ENCODE measurements around the gene ATF3.
"Not testable (repeated sequence)": the region's sequence is repeated elsewhere in the genome, so short reads cannot be mapped to it uniquely, and the experiment has no call there.

Gene ATF3

DNA sequence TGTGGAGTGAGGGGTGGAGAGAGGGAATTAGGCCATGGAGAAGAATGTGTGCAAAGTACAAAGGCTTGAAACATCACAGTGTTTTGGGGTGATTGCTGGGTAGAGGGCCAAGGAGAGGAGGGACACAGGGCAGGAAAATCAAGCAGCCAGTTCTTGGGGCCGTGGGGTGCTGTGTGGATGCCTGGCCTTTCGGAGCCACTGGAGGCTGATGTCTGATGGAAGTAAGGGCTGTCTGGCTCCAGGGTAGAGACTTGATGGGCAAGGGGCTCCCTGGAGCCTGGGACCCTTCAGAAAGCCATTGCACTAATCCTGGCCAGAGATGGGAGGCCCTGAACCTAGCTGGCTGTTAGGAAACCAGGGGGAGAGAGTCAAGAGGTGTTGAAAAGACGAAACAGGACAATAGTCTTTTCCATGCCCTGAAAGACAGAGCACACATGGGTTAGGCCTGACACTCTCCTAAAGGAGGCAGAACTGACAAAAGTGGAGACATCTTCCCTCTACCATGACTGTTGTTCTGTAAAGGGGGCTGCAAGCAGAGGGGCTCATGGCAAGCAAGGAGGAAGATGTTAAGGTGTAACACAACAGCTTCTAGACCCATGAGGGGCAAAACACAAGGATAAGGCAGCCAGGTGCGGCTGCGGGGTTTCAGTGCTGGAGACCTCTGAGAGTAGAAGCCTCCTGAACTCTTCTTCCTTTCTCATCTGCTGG lies 21.0 kb downstream of the ATF3 start:
- no peak for DNase-seq

DNA sequence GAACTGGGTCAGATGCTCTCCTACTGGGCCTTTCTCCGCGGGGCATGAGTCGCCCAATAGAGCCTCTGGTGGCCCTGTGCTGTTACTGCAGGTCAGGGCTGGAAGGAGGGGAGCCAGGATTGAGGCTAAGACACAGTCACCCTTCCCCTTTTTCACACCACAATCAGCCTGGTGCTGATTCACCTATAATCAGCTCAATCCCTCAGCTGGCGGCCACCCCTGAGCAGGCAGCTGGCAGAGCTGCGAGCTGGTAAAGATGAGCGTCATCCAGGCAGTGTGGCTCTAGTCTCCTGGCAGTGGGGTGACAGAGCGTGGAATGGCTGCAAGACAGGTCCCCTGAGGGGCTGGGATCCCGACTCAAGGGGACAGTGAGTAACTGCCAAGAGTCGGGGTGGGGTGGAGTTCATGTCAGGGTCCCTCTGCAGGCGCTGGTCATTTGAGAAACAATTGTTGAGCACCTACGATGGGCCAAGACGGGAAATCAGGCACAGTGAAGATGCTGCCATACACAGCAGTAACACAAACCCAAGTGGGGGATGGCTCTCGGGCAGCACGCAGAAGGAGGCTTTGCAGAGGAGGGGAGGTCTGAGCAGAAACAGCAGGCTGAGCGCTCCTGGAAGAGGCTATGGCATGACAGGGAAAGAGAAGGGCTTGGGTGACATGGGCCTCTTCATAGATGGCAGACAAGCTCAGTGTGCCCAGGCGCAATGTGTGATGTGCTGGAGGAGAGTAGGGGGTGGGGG lies 21.8 kb downstream of the ATF3 start:
- peak; percentile 87 for DNase-seq

DNA sequence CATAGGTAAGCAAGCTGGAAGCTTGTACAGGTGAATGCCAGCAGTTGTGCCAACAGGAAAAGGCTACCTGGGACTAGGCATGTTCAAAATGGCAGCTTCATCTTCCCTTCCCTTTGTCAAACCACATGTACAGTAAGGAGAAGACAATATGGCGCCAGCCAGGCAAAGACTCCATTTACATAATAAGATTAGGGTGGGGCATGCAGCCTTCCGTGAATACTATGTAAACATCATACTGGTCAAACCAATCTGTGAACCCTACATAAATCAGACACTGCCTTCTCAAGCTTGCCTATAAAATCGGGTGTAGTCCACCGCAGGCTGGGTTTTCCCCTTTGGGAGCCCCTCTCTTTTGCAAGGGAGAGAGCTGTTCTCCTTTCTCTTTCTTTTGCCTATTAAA lies 24.6 kb downstream of the ATF3 start:
- DNase-seq = no peak

DNA sequence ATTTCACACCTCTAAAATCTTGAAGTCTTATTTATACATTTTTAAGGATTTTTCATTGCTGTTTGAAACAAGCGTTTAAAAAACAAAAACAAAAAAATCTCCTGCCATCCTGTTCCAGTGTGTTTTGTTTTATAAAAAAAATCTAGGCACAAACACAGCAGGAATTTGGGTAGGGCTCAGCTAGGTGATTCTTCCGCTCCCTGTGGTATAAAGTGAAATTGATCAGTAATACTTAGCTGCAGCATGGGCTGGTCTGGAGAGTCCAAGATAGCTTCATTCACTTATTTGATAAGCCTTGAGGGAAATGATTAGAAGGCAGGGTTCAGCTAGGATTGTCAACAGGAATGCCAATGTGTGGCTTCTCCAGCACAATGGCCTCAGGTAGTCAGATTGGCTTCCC lies 25.7 kb downstream of the ATF3 start:
- no peak for DNase-seq

DNA sequence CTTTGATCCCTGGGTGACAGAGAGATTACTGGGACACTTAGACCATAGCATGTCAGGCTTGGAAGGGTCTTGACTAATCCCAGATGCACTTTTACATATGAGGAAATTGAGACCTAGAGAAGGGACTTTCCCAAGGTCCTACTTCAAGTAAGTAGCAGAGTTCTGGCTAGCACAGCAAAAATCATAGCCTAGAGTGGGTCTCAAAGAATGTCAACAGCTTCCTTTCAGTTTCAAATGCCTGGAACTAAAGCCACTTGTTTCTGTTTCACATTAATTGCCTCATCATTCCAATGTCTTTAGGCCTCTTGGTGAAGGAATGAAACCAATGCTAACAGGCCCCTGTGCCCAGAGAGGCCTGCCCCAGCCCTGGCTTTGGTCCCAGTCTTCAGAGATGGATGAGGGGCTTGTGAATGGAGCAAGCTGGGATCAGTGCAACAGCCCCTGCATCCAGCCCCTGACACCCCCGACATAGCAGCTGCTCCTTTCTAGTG lies 26.6 kb downstream of the ATF3 start:
- peak; percentile 44 for DNase-seq

DNA sequence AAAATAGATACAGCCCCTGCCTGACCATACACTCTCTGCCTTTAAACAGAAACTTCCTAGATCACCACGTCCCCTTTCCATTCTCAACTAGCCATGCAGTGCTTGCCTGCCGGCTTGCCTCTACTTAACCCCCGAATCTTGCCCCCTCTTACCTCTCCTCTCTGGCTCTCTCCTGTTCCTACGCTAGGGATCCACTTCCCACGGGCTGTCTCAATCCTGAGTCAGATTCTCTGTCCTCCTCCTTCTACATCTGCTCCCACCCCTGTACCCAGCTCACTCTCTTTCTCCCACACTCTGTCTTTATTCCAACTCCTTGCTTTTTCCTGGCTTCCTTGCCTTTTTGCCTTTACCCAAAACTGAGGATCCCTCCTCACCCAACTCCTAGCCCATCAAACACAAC lies 29.3 kb downstream of the ATF3 start:
- no peak for DNase-seq

DNA sequence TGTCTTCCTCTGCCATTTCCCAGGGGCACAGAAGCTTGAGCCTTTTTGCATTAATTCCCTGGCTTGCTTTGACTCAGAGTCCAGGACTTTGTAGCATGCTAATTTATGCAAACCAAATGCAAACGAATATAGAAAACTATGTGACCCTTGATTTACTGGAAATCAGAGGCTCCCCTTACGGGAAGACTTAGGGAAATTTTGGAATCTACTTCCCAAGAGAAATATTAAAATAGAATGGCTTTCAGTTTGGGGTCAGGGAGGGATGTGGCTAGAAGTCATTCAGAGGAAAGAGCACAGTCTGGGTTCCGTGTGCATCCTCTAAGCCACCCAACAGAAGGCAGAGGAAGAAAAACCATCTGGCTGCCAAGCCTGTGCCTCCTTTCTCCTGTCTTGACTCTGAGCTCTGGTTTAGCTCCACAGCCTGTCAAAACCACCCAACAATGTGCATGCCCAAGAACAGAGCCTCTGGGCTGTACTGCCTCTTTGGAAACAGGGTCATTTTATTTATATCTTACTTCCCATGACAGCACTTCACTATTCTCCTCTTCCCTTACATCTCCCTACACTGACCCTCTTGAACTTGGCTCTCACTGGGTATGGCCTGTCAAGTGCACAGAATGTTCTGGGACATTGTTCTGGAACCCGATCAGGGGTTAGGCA lies 30.1 kb downstream of the ATF3 start:
- DNase-seq = no peak

DNA sequence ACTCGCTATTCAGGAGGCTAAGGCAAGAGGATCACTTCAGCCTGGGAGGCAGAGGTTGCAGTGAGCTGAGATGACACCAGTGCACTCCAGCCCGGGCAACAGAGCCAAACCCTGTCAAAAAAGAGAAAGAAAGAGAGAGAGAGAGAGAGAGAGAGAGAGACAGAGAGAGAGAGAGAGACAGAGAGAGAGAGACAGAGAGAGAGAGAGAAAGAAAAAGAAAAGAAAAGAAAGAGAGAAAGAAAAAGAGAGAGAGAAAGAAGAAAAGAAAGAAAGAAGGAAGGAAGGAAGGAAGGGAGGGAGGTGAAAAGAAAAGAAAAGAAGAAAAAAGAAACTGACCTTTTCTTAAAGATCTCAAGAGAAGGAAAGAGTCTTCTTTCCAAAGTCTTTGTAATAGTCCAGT lies 31.0 kb downstream of the ATF3 start:
- DNase-seq = not testable (repeated sequence)

DNA sequence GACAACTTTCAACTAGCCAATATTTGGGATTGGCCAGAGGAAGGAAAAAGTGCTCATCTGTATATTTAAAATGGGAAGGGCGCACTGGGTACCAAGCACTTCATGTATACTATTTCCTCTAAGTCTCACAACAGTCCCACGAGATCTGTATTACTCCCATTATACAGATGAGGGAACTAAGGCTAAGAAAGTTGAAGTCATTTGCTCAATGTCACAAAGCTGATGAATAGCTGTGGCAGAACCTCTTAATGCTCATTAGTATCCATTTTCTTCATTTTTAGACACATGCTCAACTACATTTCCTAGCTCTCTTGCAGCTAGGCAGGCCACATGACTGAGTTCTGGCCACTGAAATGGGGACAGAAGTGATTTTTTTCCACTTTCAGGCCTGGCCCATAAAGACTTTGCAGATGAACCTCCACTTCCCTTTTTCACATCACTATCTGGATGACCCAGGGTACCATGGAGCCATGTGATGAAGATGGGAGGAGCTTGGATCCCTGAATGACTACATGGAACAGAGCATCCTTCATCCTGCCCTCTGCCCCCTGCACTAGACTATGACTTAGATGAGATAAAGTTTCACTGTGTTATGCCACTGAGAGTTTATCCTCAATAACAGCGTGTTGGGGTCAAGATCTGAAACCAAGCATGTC lies 31.8 kb downstream of the ATF3 start:
- no peak for DNase-seq

DNA sequence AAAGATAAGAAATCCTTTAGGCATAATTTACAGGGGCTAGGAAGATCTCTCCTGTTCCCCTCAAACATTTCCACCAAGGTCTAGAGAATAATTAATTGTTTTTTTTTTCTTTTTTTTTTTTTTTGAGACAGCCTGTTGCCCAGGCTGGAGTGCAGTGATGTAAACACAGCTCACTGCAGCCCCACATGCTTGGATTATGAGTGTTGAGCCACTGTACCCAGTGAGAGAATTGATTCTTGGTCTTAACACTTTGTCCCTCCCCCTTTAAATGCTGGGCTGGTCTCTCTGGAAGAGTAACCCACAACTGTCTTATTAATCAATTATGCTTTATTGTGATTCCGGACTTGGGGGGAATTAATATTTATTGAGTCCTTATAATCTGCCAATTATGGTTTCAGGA lies 33.4 kb downstream of the ATF3 start:
- no peak for DNase-seq

DNA sequence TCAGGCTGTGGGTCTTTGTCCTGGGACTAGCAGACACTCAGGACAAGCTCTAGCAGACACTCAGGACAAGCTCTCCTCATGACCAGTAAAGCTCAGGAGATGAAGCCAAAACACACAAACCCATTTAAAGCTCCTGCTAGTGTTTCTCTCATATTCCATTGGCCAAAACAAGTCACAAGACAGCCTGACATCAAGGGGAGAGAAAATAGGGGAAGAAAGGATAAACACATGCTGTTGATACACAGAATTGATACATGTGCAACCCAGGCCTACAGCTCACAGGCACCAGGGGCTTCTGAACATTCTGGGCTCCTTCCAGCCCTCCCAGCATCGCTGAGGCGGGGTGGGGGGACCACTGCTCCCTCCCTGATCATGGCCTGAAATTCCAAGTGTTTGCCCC lies 35.3 kb downstream of the ATF3 start:
- DNase-seq = no peak

DNA sequence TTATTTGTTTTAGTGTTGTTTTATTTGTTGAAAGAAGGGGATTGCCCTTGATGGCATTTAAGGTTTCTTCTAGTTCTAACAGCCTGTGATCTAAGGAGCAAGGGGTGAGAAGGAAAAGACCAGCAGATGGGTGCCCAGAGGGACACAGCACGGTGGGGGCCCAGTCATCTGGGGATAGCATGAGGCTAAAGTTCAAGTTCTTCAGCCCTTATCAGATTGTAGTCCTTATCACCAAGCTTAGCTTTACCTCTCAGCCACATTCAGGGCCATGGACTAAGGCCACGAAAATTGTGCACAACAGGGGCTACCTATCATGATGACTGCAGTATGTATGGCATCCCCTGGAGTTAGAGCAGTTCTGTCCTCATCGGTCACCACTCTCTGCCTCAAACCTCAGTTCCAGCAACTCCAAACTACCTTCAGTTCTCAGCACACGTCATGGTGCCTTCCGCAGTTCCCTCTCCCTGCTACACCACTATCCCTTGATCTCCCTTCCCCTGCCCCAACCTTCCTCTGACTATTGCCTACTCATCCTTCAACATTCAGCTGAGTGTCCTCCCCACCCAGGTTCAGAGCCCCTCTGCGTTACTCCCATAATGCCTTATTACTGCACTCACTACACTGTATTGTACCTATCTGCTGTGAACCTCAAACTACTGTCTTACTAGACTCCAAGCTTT lies 36.4 kb downstream of the ATF3 start:
- DNase-seq = no peak

DNA sequence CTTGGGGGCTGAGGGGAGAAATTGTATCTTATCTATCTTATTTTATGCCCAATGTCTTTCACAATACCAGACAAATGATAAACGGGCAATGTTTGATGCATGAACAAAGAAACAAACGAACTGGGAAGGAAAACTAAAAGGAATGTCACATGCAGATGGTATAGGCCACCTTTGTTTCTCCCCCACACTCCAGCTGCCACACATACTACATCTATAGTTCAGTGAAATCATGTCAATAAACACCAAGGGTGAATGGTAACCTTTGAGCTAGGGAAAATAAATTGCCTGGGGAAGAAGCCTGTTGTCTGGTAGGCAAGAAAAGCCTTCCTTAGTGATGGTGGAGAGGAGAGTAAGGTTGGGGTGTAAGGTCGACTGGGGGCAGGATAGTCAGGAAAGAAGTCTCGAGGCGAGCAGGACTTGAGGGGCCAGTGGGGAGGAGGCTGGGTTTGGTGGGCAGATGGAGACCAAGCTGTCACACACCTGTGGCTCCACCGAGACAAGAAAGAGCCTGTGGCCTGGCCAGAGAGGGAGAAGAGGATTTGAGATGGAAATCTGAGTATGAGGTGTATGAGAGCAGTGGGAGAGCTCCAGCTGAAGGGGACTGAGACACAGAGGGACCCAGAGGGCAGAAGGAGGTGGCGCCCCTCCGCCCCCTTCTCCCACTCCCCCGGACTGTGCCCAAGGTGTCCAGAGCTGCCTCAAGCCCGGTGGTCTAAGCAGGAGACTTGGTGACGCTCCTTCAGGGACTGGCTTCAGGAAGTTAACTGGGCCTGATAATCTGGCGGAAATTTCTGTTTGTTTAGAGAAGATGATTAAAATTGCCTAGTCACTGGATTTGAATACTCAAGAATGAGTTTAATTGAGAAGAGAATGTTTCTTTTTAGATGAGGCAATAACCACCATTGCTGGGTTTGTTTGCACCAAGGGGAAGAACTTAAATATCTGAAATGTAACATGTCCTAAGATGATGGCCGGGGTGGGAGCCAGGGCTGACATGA lies 37.3 kb downstream of the ATF3 start:
- no peak for DNase-seq

DNA sequence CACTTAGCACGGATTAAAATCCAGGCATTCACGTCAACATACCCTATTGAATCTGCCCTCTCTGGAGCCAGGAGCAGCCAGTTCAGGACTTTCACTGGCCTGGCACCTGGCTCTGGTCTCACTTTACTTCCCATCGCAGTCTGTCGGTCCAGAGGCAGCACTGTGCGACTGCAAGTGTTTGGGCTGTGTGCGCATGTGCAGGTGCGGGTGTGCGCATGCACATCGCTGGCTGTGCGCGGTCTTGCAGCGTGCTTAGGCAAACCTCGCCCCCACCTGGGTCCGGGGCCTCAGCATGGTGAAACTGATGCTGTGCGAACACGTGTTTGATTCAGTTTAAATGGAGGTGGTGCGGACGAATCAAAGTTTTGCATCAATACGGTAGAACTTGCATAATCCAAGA lies 38.0 kb downstream of the ATF3 start:
- DNase-seq = no peak

DNA sequence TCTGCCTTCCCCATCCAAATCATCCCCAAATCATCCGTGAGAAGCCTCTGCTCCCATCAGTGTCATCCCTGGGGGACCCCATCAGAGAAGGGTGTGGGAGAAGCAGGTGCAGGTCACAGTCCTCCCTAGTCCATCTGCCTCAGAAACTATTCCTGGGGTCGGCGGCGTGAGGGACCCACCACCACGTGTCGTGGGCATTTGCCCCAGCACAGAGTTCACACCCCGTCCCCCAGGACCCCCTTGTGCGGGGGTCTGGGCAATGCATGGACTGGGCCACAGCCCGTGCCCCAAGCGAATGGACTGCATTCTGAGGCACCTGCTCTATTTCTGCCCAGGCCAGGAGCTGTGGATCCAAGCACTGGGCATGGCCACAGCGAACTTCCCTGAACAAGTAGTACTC lies 38.4 kb downstream of the ATF3 start:
- no peak for DNase-seq

DNA sequence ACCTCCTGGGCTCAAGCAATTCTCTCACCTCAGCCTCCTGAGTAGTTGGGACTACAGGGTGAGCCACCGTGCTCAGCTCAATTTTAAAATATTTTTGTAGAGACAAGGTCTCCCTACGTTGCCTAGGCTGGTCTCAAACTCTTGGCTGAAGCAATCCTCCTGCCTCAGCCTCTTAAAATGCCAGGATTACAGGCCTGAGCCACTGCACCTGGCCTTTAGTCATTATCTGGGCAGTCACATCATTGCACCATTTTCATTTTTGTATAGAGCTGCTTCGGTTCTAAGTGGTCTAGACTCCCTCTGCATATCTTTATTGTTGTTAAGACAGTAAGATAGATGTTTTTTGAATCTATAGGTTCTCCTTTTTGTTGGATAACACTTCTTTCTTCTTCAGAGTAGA lies 39.9 kb downstream of the ATF3 start:
- DNase-seq = no peak

DNA sequence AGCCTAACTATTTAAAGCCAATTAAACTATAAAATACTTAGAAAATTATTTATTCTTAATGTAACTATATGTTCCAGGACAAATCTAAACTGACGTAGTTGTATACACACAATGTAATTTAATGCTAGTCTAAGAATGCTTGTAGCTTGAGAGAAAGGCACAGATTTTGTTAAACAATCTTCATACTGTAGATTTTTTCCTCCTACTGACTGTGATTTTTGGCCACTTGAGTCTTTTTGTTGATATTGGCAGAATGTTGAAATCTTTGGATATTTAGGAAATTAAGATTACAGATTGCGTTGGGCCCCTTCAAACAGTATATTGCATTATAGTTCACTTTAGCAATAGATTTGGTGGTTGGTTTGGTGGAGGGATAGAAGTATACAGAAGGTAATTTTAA lies 40.5 kb downstream of the ATF3 start:
- DNase-seq = no peak

DNA sequence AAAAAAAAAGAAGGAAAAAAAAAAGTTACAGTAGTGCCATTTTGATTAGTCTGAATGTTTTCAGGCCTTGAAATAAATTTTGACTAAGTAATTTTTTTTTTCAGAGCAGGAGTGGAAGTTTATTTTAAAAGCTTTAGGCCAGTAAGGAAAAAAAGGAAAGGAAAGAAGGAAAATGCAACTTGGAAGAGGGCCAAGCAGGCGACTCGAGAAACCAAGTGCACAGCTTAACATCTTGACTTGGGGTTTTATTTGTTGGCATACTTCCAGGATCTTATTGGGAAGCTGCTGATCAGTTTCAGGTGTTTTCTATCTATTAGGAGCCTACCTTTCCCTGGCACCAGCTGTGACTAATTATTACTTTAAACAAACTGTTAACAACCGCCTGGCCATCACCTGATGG lies 41.7 kb downstream of the ATF3 start:
- no peak for DNase-seq

DNA sequence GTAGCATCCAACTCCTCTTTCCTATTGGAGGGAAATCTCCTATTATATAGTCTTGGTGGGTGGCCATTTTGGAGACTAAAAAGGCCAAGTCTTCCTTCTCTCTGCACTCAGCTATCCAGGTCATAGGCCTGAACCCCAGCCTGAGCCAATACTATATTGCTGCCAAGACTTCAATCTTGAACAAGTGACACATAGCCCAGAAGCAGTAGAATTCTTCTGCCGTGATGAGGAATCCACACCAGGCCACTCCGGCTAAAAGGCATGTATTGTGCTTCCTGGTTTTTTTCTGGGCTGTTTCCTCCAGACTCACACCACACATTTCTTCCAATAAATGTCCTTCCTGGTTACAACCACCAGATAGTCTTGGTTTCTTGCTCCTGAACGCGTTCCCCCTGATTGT lies 43.0 kb downstream of the ATF3 start:
- DNase-seq = no peak

DNA sequence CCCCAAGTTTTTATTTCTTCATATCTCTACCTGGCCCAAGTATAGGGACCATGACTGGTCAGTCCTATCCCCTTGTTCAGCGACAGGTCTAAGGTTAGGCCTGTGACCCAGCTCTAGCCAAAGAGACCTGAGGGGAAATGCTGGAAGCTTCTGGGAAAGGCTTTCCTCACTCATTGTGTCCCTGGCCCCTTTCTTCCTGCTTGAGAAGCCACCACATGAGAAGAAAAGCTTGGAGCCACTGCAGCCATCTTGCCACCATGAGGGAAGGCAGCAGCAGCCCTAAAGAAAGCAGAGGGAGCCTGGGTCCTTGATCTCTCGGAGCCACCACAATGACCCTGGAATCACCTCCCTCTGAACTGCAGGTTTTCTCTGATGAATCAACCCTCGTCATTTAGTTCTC lies 43.4 kb downstream of the ATF3 start:
- DNase-seq = no peak

DNA sequence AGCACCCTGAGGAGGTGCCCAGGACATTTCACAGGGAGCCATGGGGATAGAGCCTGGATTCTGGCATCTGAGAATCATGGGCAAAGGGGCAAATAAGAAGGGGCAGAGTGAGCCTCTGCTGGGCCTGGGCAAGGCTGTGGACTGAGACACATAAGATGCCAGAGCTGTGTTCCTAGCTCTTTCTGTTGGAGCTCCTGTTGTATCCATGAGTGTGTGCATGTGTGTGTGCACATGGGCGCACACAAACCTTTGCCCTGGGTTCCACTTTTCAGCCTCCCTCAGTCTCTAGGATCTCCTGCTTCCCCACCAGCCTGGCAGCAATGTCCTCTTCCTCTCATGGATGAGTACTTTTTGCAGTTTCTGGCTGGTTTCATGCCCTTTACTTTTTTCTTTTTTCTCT lies 44.0 kb downstream of the ATF3 start:
- DNase-seq = no peak

Data from eye (tissue), 1 donor.